Gastroesophageal sphincter (tissue), 4 donors: ENCODE data around the gene SLC4A4. TPM values are rescaled to one million over a fixed set of nuclear protein-coding genes. Genes with fewer than 3 reads are reported as not detected.
A peak's percentile ranks its signal among the peaks of the same experiment; 100 is the strongest.

ENCODE experiments used
- ATAC-seq: fragments of 150-250 bp; one replicate; pipeline ENCODE4 v1.9.1; 2016; ENCODE audit warnings: mild to moderate bottlenecking, moderate library complexity
- H3K27ac ChIP-seq, 4 donors: fragments of 200-600 bp; sonication (generic) in 3 of 4; 1 replicate in 3 of 4; 2 replicates in 1 of 4; pipeline ENCODE4 v1.5.1; 2016 to 2019
- H3K27me3 ChIP-seq: fragments of 200-600 bp; sonication (generic); one replicate; pipeline ENCODE4 v1.5.1; 2019
- H3K36me3 ChIP-seq, 2 donors: fragments of 200-600 bp; sonication (generic); one replicate each; pipeline ENCODE4 v1.5.1; 2019; ENCODE audit warnings: control low read depth in 1 of 2
- H3K4me1 ChIP-seq, 3 donors: fragments of 200-600 bp; sonication (generic); 1 replicate in 2 of 3; 2 replicates in 1 of 3; pipeline ENCODE4 v1.5.1; 2016 to 2019; ENCODE audit warnings: control low read depth in 2 of 3
- H3K4me3 ChIP-seq, 2 donors: fragments of 200-600 bp; sonication (generic); one replicate each; pipeline ENCODE4 v1.5.1; 2019; ENCODE audit warnings: mild to moderate bottlenecking in 1 of 2, moderate library complexity in 1 of 2
- H3K9me3 ChIP-seq, 3 donors: fragments of 200-600 bp; sonication (generic); one replicate each; pipeline ENCODE4 v1.5.1; 2017 to 2019; ENCODE audit warnings: control low read depth in 2 of 3
- CTCF ChIP-seq, 4 experiments: fragments of 200-600 bp in 2 of 4; fragments of 450-650 bp in 2 of 4; sonication (generic) in 1 of 4; IDR thresholded peaks; one replicate each; pipeline ENCODE4 v1.5.1; 2017 to 2019; ENCODE audit warnings: antibody characterized with exemption in 4 of 4, mild to moderate bottlenecking in 2 of 4, moderate library complexity in 2 of 4
- EP300 ChIP-seq: sonication (generic); formaldehyde crosslinking; IDR thresholded peaks from one replicate; pipeline ENCODE4 v1.6.1; 2017; ENCODE audit warnings: antibody characterized with exemption, mild to moderate bottlenecking
- POLR2A ChIP-seq, 2 donors: fragments of 450-650 bp; IDR thresholded peaks; one replicate each; pipeline ENCODE4 v1.6.1; 2017; ENCODE audit warnings: antibody characterized with exemption in 2 of 2, mild to moderate bottlenecking in 2 of 2, moderate library complexity in 1 of 2
- POLR2AphosphoS5 ChIP-seq: sonication (generic); formaldehyde crosslinking; IDR thresholded peaks from one replicate; pipeline ENCODE4 v1.6.1; 2017; ENCODE audit warnings: antibody characterized with exemption
- WGBS, 2 donors: methylation state at CpG; one replicate each; pipeline ENCODE4 v1.1.5; 2018; ENCODE audit warnings: low coverage in 1 of 2; 5-methylcytosine and 5-hydroxymethylcytosine counted together
- total RNA-seq, 4 donors: library from RNA; depleted of rRNA; stranded (reverse); fragments of >200 nt; gene quantifications; one replicate each; pipeline ENCODE4 v1.1.0, GENCODE V29; 2016

SLC4A4 gene
- total RNA-seq: 1 to 10 TPM; 3.2 to 5.5 (median 4.4) TPM

- no peak within 1 kb of the TSS for H3K4me3 ChIP-seq
- no peaks in the 10 kb centered on the region for H3K9me3 ChIP-seq
- H3K4me1 ChIP-seq: no peaks in the 10 kb centered on the region
- no peak for TF ChIP-seq POLR2AphosphoS5
- no peak for TF ChIP-seq CTCF (IDR thresholded peaks at IDR 0.05)
- no peak for TF ChIP-seq POLR2A (IDR thresholded peaks at IDR 0.05)
- TF ChIP-seq EP300: no peak
- no peaks in the 10 kb centered on the region for H3K27me3 ChIP-seq
- WGBS, 2 donors: 94 to 96% methylated on average over 5 to 7 of the region's 8 CpGs
- no peak within 1 kb of the TSS for H3K27ac ChIP-seq
- no peak for ATAC-seq
- H3K36me3 ChIP-seq: no peaks in the 10 kb centered on the region
These were observed at the start of gene SLC4A4 for GRCh38 chr4:71338846-71339593. Gene SLC4A4 (plus strand): TSS chr4:71339020.

GRCh38 chr4:71290074-71290473 lies 48.7 kb upstream of the SLC4A4 start:
- Histone ChIP-seq H3K27me3 (no peaks in the 10 kb centered on the region), H3K4me1 (peaks cover 0 to 6% (median 0%) of the 10 kb centered on the region in 3 donors), H3K36me3 (no peaks in the 10 kb centered on the region), H3K9me3 (no peaks in the 10 kb centered on the region), H3K27ac (no peak overlapping the region), H3K4me3 (no peak overlapping the region)
- no peak for TF ChIP-seq CTCF (IDR thresholded peaks at IDR 0.05)
- TF ChIP-seq POLR2AphosphoS5: no peak
- no peak for TF ChIP-seq EP300
- no peak for TF ChIP-seq POLR2A (IDR thresholded peaks at IDR 0.05)
- WGBS, 2 donors: 88 to 94% methylated on average over 3 of the region's 3 CpGs
- peak; percentile 34 for ATAC-seq

- Histone ChIP-seq H3K4me1 (peaks cover 0 to 6% (median 0%) of the 10 kb centered on the region in 3 donors), H3K9me3 (no peaks in the 10 kb centered on the region), H3K36me3 (no peaks in the 10 kb centered on the region), H3K4me3 (no peak overlapping the region), H3K27ac (no peak overlapping the region), H3K27me3 (no peaks in the 10 kb centered on the region)
- TF ChIP-seq CTCF (IDR thresholded peaks at IDR 0.05) (no peak), EP300 (no peak), POLR2A (IDR thresholded peaks at IDR 0.05) (no peak), POLR2AphosphoS5 (no peak)
- ATAC-seq: no peak
- 82 to 100% methylated on average over 1 of the region's 1 CpG for WGBS, 2 donors
These were observed 48.3 kb upstream of the SLC4A4 start for GRCh38 chr4:71290476-71290875.

GRCh38 chr4:71292228-71292627 lies 46.6 kb upstream of the SLC4A4 start:
- no peaks in the 10 kb centered on the region for H3K36me3 ChIP-seq
- H3K27ac ChIP-seq: no peak overlapping the region
- peaks cover 0 to 1% (median 0%) of the 10 kb centered on the region in 3 donors for H3K4me1 ChIP-seq
- 93 to 100% methylated on average over 1 of the region's 1 CpG for WGBS, 2 donors
- no peaks in the 10 kb centered on the region for H3K27me3 ChIP-seq
- no peak overlapping the region for H3K4me3 ChIP-seq
- ATAC-seq: no peak
- no peaks in the 10 kb centered on the region for H3K9me3 ChIP-seq
- no peak for TF ChIP-seq POLR2A (IDR thresholded peaks at IDR 0.05)
- no peak for TF ChIP-seq CTCF (IDR thresholded peaks at IDR 0.05)
- no peak for TF ChIP-seq POLR2AphosphoS5
- TF ChIP-seq EP300: no peak

- Histone ChIP-seq H3K27me3 (no peaks in the 10 kb centered on the region), H3K9me3 (no peaks in the 10 kb centered on the region), H3K36me3 (no peaks in the 10 kb centered on the region), H3K4me3 (no peak overlapping the region), H3K27ac (no peak overlapping the region), H3K4me1 (no peaks in the 10 kb centered on the region)
- 68 to 74% methylated on average over 5 of the region's 5 CpGs for WGBS, 2 donors
- ATAC-seq: no peak
- TF ChIP-seq EP300 (no peak), POLR2A (IDR thresholded peaks at IDR 0.05) (no peak), CTCF (IDR thresholded peaks at IDR 0.05) (no peak), POLR2AphosphoS5 (no peak)
These were observed 45.1 kb upstream of the SLC4A4 start for GRCh38 chr4:71293705-71294104.
